Calu3 (cell line): ENCODE results near the gene TSPAN15. TPM values are rescaled to one million over a fixed set of nuclear protein-coding genes. Genes with fewer than 3 reads are reported as not detected.

Experiments
- BruUV-seq: library from RNA; stranded (reverse); fragments of 400-500 nt; replicated peaks from 2 replicates; lab custom pipeline; 2021; lab: Mats Ljungman, UMichigan
- CTCF ChIA-PET: fragments of 300-600 bp; sonication (Branson Sonifier 250); formaldehyde crosslinking; loops from one replicate; lab custom pipeline; 2022; ENCODE audit warnings: antibody characterized with exemption; lab: Charles Lee
- DNase-seq: peaks from one replicate; pipeline ENCODE4 v3.0.0; 2022
- H3K27ac Mint-ChIP-seq: one replicate; pipeline ENCODE4 v1.8.0; 2022; ENCODE audit warnings: mixed read lengths; ENCODE audit not compliant: unreplicated experiment
- H3K27me3 Mint-ChIP-seq: one replicate; pipeline ENCODE4 v1.8.0; 2022; ENCODE audit warnings: mixed read lengths; ENCODE audit not compliant: unreplicated experiment
- H3K36me3 Mint-ChIP-seq: one replicate; pipeline ENCODE4 v1.8.0; 2022; ENCODE audit warnings: mild to moderate bottlenecking, moderate library complexity, mixed read lengths; ENCODE audit not compliant: insufficient read depth, unreplicated experiment
- H3K4me1 Mint-ChIP-seq: one replicate; pipeline ENCODE4 v1.8.0; 2022; ENCODE audit warnings: mild to moderate bottlenecking, low read depth, mixed read lengths; ENCODE audit not compliant: unreplicated experiment
- H3K4me3 Mint-ChIP-seq: one replicate; pipeline ENCODE4 v1.8.0; 2022; ENCODE audit warnings: mild to moderate bottlenecking, low read depth, moderate library complexity, mixed read lengths; ENCODE audit not compliant: unreplicated experiment
- H3K9me3 Mint-ChIP-seq: one replicate; pipeline ENCODE4 v1.8.0; 2022; ENCODE audit warnings: low read depth, mixed read lengths; ENCODE audit not compliant: unreplicated experiment
- intact Hi-C: fragments of 100-400 bp; cut with micrococcal nuclease; formaldehyde crosslinking; loops from one replicate; pipeline ENCODE4 v1.10.0; 2022; ENCODE audit not compliant: unreplicated experiment
- total RNA-seq: library from RNA; stranded (reverse); gene quantifications from 2 replicates; pipeline ENCODE4 v1.2.3, GENCODE V29; 2022
- TF ChIP-seq, protein P1 (sequence below): fragments of 200-600 bp; IDR thresholded peaks from one replicate; pipeline ENCODE4 v1.8.0; 2022; ENCODE audit warnings: antibody characterized with exemption; ENCODE audit not compliant: unreplicated experiment

The TSPAN15 gene
- total RNA-seq, 1 experiment from 2014 or later, result 137 TPM

DNA sequence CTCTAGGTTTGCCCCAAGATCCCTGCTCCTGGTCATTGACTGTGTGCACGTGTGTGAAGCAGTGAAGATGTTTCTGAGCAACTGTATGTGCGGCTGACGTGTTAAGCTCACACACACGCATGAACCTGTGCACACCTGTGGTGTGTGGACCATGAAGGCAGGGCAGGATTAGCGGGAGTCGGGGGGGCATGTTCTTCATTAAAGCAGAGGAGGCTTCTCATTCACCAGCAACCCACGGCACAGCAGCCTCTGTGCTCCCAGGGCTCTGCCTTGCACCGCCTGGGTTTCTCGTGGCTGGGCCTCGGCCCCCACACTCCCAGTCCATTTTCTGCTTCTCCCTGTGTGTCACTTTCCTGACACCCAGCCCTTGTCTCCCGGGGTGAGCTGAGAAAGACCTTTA lies 33.7 kb upstream of the TSPAN15 start:
- Mint-ChIP-seq H3K9me3 (no peaks in the 10 kb centered on the region), H3K27me3 (no peaks in the 10 kb centered on the region), H3K36me3 (peaks cover 3% of the 10 kb centered on the region), H3K4me1 (peaks cover 20% of the 10 kb centered on the region), H3K4me3 (no peak overlapping the region), H3K27ac (no peak overlapping the region)
- BruUV-seq, result no TSS peak
- CTCF ChIA-PET, result interaction anchor here (0.6 to 2.6 kb wide), 5 partner anchors 8 to 134 kb away, joined by 3 to 10 read pairs (median 5); no protein-coding TSS in a partner anchor
- TF ChIP-seq, protein P1, sequence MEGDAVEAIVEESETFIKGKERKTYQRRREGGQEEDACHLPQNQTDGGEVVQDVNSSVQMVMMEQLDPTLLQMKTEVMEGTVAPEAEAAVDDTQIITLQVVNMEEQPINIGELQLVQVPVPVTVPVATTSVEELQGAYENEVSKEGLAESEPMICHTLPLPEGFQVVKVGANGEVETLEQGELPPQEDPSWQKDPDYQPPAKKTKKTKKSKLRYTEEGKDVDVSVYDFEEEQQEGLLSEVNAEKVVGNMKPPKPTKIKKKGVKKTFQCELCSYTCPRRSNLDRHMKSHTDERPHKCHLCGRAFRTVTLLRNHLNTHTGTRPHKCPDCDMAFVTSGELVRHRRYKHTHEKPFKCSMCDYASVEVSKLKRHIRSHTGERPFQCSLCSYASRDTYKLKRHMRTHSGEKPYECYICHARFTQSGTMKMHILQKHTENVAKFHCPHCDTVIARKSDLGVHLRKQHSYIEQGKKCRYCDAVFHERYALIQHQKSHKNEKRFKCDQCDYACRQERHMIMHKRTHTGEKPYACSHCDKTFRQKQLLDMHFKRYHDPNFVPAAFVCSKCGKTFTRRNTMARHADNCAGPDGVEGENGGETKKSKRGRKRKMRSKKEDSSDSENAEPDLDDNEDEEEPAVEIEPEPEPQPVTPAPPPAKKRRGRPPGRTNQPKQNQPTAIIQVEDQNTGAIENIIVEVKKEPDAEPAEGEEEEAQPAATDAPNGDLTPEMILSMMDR, result no peak
- intact Hi-C loops, result no loop called here
- DNase-seq, result no peak

DNA sequence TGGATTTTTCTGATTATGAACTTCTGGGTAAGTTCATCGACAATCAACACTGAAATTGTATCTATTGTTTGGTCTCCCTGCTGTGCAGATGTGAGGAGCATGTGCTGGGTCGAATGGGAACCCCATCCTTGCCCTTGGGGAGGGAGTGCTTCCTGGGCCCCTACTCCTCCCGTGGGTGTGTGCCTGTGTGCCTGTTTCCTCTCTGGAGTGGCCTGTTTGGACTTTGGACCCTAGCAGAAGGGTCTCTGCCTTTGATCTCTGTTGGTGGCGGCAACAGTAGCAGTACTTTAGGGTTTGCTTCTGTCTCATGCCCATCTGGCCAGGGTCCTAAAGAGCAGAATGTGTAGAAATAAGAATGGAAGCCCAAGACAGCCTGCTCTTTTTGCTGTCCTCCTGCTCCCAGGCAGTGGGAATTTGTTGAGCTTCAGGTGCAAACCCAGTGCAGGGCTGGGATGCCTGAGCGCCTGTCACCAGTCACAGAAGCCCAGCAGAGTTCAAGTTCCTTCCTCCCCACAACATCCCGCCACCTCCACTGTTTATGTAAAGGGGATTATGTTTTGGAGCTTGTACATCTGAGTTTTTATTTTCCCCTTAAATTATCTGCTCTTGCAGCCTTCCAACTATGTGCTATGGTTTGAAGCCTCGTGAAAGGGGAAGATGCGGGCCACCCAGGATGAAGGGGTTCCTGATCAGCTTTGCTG lies 33.1 kb upstream of the TSPAN15 start:
- Mint-ChIP-seq H3K9me3 (no peaks in the 10 kb centered on the region), H3K4me3 (no peak overlapping the region), H3K36me3 (peaks cover 3% of the 10 kb centered on the region), H3K4me1 (peaks cover 20% of the 10 kb centered on the region), H3K27me3 (no peaks in the 10 kb centered on the region), H3K27ac (no peak overlapping the region)
- intact Hi-C loops, result no loop called here
- no peak for DNase-seq
- TF ChIP-seq, protein P1, result no peak
- no TSS peak for BruUV-seq
- CTCF ChIA-PET, result interaction anchor here (0.6 to 2.6 kb wide), 4 partner anchors 8 to 65 kb away, joined by 3 to 10 read pairs (median 4); no protein-coding TSS in a partner anchor

DNA sequence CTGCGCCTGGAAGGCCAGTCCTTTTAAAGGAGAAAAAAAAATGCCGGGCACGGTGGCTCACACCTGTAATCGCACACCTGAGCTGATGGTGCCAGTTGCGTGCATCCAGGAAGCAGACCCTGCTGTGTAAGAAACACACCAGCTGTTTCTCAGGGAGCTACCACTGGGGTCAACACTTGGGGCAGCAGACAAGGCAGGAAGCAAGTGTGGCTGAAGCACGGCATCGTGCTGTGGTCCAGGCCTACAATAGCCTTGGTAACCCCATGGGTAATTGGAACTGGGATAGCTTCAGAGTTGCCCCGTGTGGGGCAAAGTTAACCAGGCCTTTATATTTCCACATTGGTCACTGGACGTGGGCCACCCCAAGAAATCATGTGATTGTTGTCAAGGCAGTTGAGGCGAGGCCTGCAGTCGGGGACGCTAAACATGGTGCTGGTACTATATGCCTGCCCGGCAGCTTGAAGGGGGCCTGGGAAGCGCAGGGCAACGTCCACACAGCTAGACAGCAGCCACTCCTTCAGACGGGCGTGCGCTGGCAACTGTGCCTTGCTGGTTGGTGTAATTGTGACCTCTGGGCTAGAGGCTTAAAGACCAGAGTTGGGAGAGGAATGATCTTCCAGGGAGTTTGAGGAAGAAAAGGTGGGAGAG lies 32.0 kb upstream of the TSPAN15 start:
- intact Hi-C loops, result no loop called here
- TF ChIP-seq, protein P1, result no peak
- Mint-ChIP-seq H3K36me3 (peaks cover 3% of the 10 kb centered on the region), H3K27ac (no peak overlapping the region), H3K4me1 (peaks cover 27% of the 10 kb centered on the region), H3K9me3 (no peaks in the 10 kb centered on the region), H3K4me3 (no peak overlapping the region), H3K27me3 (no peaks in the 10 kb centered on the region)
- no TSS peak for BruUV-seq
- no peak for DNase-seq
- CTCF ChIA-PET, result interaction anchor here (1.8 to 2.6 kb wide), 2 partner anchors 11 to 31 kb away, joined by 5 to 10 read pairs; no protein-coding TSS in a partner anchor

DNA sequence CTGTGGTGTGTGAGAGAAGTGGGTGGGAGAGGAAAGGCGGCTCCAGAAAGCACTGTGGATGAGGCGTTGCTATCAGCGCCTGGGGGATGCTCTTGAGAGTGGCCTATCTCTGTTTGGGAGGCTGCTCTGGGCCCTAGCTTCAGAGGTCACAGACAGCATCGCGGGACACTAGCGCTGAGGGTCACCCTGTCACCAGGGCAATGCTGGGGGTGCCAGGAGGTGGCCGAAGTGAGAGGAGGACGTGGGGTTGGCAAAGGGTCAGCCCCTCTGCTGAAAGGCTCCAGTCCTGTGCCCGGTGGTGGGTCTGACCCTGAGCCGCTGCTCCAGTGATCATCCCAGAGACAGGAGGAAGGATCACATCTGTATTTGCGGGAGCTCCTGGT lies 31.5 kb upstream of the TSPAN15 start:
- no peaks in the 10 kb centered on the region for H3K27me3 Mint-ChIP-seq
- BruUV-seq, result no TSS peak

More for the DNA sequence above, 31.5 kb upstream of the TSPAN15 start:
- peaks cover 31% of the 10 kb centered on the region for H3K4me1 Mint-ChIP-seq
- DNase-seq, result no peak
- H3K27ac Mint-ChIP-seq, result no peak overlapping the region
- TF ChIP-seq, protein P1, result no peak
- no peak overlapping the region for H3K4me3 Mint-ChIP-seq
- CTCF ChIA-PET, result interaction anchor here (2.6 kb wide), 1 partner anchor 11 kb away, joined by 10 read pairs; no protein-coding TSS in a partner anchor
- intact Hi-C loops, result no loop called here
- no peaks in the 10 kb centered on the region for H3K9me3 Mint-ChIP-seq
- peaks cover 2% of the 10 kb centered on the region for H3K36me3 Mint-ChIP-seq
